GM18867 (cell line): ENCODE results near the gene PCDHA6.
"Not testable (repeated sequence)": the region's sequence is repeated elsewhere in the genome, so short reads cannot be mapped to it uniquely, and the experiment has no call there.

Source experiments
- ATAC-seq: cut with Tn5 transposase; IDR thresholded peaks from one replicate; pipeline ENCODE4 v1.9.1; 2021; ENCODE audit warnings: mild to moderate bottlenecking, moderate library complexity; ENCODE audit not compliant: unreplicated experiment

PCDHA6 gene

GRCh38 chr5:140827704-140828361, at the start of gene PCDHA6:
Gene PCDHA6, plus strand, starts transcription at chr5:140827960. Its CDS starts 132 bp downstream, at chr5:140828092.
- no peak for ATAC-seq

- no peak for ATAC-seq
These were observed 47.2 kb upstream of the PCDHA6 start for GRCh38 chr5:140780512-140780911.

GRCh38 chr5:140785905-140786686, 41.7 kb upstream of the PCDHA6 start, which contains the start of gene PCDHA1:
Gene PCDHA1, plus strand, starts transcription at chr5:140786140.
- no peak for ATAC-seq

GRCh38 chr5:140787422-140787821, 40.3 kb upstream of the PCDHA6 start:
- ATAC-seq = not testable (repeated sequence)

GRCh38 chr5:140787849-140788504, 39.8 kb upstream of the PCDHA6 start:
- ATAC-seq = not testable (repeated sequence)

GRCh38 chr5:140791089-140791488, 36.7 kb upstream of the PCDHA6 start:
- no peak for ATAC-seq

GRCh38 chr5:140794595-140795258, 33.0 kb upstream of the PCDHA6 start, which contains the start of gene PCDHA2:
Gene PCDHA2, plus strand, starts transcription at chr5:140794852.
- no peak for ATAC-seq

- no peak for ATAC-seq
These were observed 32.5 kb upstream of the PCDHA6 start for GRCh38 chr5:140795259-140795641.

GRCh38 chr5:140796072-140796717, 31.6 kb upstream of the PCDHA6 start:
- ATAC-seq = not testable (repeated sequence)

GRCh38 chr5:140796718-140797095, 31.1 kb upstream of the PCDHA6 start:
- no peak for ATAC-seq

- no peak for ATAC-seq
These were observed 26.8 kb upstream of the PCDHA6 start, which contains the start of gene PCDHA3 for GRCh38 chr5:140800816-140801493. Gene PCDHA3, plus strand, starts transcription at chr5:140801057.

- ATAC-seq = no peak
These were observed 26.3 kb upstream of the PCDHA6 start for GRCh38 chr5:140801494-140801841.

- ATAC-seq = not testable (repeated sequence)
These were observed 25.4 kb upstream of the PCDHA6 start for GRCh38 chr5:140802381-140802780.

- ATAC-seq = no peak
These were observed 24.9 kb upstream of the PCDHA6 start for GRCh38 chr5:140802781-140803271.

- no peak for ATAC-seq
These were observed 20.7 kb upstream of the PCDHA6 start, which contains the start of gene PCDHA4 for GRCh38 chr5:140806834-140807775. Gene PCDHA4, plus strand, starts transcription at chr5:140807068.

- ATAC-seq = not testable (repeated sequence)
These were observed 19.4 kb upstream of the PCDHA6 start for GRCh38 chr5:140808241-140808888.

- ATAC-seq = no peak
These were observed 18.9 kb upstream of the PCDHA6 start for GRCh38 chr5:140808889-140809291.
